Gastrocnemius medialis (tissue), 4 donors: ENCODE results near the gene SIPA1. TPM values are rescaled to one million over a fixed set of nuclear protein-coding genes. Genes with fewer than 3 reads are reported as not detected.
"Not testable (repeated sequence)": the region's sequence is repeated elsewhere in the genome, so short reads cannot be mapped to it uniquely, and the experiment has no call there.

Experiments
- ATAC-seq, 2 donors: fragments of 150-250 bp; one replicate each; pipeline ENCODE4 v1.9.1; 2016
- DNase-seq, 2 donors: peaks; one replicate each; pipeline ENCODE4 v3.0.0-alpha.2; 2019
- H3K27ac ChIP-seq, 4 donors: fragments of 200-600 bp; sonication (generic); 1 replicate in 1 of 4; 2 replicates in 3 of 4; pipeline ENCODE4 v1.5.1; 2016 to 2018; ENCODE audit warnings: mild to moderate bottlenecking in 2 of 4, moderate library complexity in 1 of 4
- H3K27me3 ChIP-seq, 3 donors: fragments of 200-600 bp; sonication (generic) in 2 of 3; 1 replicate in 1 of 3; 2 replicates in 2 of 3; pipeline versions ENCODE4 v1.5.1 to v1.6.0; 2016 to 2019; ENCODE audit warnings: mild to moderate bottlenecking in 1 of 3, moderate library complexity in 1 of 3
- H3K36me3 ChIP-seq, 2 donors: fragments of 200-600 bp; sonication (generic) in 1 of 2; one replicate each; pipeline ENCODE4 v1.5.1; 2017 to 2018
- H3K4me1 ChIP-seq, 2 donors: fragments of 200-600 bp; sonication (generic) in 1 of 2; one replicate each; pipeline ENCODE4 v1.5.1; 2016 to 2017; ENCODE audit warnings: mild to moderate bottlenecking in 2 of 2
- H3K4me3 ChIP-seq, 4 donors: fragments of 200-600 bp; sonication (generic) in 3 of 4; 1 replicate in 1 of 4; 2 replicates in 3 of 4; pipeline ENCODE4 v1.5.1; 2016 to 2019; ENCODE audit warnings: mild to moderate bottlenecking in 2 of 4
- H3K9me3 ChIP-seq, 3 donors: fragments of 200-600 bp; sonication (generic) in 2 of 3; 1 replicate in 1 of 3; 2 replicates in 2 of 3; pipeline ENCODE4 v1.5.1; 2016 to 2019
- POLR2A ChIP-seq, 2 donors: fragments of 450-650 bp; IDR thresholded peaks; one replicate each; pipeline ENCODE4 v1.6.1; 2017; ENCODE audit warnings: antibody characterized with exemption in 2 of 2, mild to moderate bottlenecking in 2 of 2, moderate library complexity in 2 of 2
- in situ Hi-C, 4 donors: fragments of 200-750 bp; cut with MboI; loops; one replicate each; pipeline versions ENCODE4 v1.15.0 to v1.8.0; 2017; ENCODE audit warnings: low sequenced_read_pairs in 4 of 4
- intact Hi-C: fragments of 100-400 bp; cut with DNase I; formaldehyde crosslinking; loops from one replicate; pipeline ENCODE4 v1.15.1; 2023; ENCODE audit warnings: low total_unique reads
- total RNA-seq, 4 donors: library from RNA; depleted of rRNA; stranded (reverse); fragments of >200 nt; gene quantifications; one replicate each; pipeline versions ENCODE4 v1.1.0 to v1.2.3, GENCODE V29; 2016
- TF ChIP-seq, protein P1 (sequence below), 5 experiments: fragments of 450-650 bp in 3 of 5; fragments of 200-600 bp in 2 of 5; sonication (generic) in 2 of 5; IDR thresholded peaks in 4 of 5; conservative IDR thresholded peaks in 1 of 5; 1 replicate in 4 of 5; 2 replicates in 1 of 5; pipeline ENCODE4 v1.5.1; 2016 to 2019; ENCODE audit warnings: antibody characterized with exemption in 5 of 5, mild to moderate bottlenecking in 3 of 5, moderate library complexity in 3 of 5

Gene SIPA1
- total RNA-seq, 4 donors from 2014 or later = 6.7 to 10.9 (median 10.0) TPM

DNA sequence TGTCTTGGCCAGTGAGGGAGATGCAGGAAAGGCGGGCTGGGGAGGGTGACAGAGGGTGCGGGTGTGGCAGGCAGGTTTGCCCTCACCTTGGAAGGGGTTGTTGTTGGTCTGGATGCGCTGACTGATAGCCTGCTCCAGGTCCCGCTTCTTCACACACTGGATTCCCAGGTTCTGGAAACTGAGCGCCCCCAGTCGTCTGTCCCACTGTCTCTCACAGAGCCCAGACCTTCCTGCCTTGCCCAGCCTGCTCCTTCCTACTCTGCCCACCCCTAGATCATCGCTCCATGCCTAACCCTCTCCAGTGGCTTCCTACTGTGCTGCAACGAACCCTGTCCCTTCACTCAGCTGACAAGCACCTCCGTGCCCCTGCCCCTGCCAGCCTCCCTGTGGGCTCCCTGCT lies 22.1 kb downstream of the SIPA1 start:
- intact Hi-C loops = loop anchor here (5.0 kb wide), 2 partner anchors 342 to 1297 kb away; partner anchors contain the start of genes BANF1, EIF1AD and PC
- peak overlapping the region in 1 of 4 donors; percentile 16 for H3K27ac ChIP-seq
- no peak for DNase-seq

GRCh38 chr11:65660908-65661307 lies 23.0 kb downstream of the SIPA1 start:
- H3K36me3 ChIP-seq = peaks cover 0 to 59% of the 10 kb centered on the region in 2 donors
- H3K27me3 ChIP-seq, H3K9me3 ChIP-seq, H3K4me3 ChIP-seq, DNase-seq, ATAC-seq, in situ Hi-C loops: not testable (repeated sequence)
- intact Hi-C loops = loop anchor here (5.0 kb wide), 2 partner anchors 341 to 1296 kb away; partner anchors contain the start of genes BANF1, EIF1AD and PC
- peaks cover 22 to 26% of the 10 kb centered on the region in 2 donors for H3K4me1 ChIP-seq
- H3K27ac ChIP-seq = peak overlapping the region in 2 of 4 donors; percentile 91 to 99

More for the DNA sequence above, 22.1 kb downstream of the SIPA1 start:
- no peak for ATAC-seq
- in situ Hi-C loops = no loop called here
- TF ChIP-seq, protein P1, sequence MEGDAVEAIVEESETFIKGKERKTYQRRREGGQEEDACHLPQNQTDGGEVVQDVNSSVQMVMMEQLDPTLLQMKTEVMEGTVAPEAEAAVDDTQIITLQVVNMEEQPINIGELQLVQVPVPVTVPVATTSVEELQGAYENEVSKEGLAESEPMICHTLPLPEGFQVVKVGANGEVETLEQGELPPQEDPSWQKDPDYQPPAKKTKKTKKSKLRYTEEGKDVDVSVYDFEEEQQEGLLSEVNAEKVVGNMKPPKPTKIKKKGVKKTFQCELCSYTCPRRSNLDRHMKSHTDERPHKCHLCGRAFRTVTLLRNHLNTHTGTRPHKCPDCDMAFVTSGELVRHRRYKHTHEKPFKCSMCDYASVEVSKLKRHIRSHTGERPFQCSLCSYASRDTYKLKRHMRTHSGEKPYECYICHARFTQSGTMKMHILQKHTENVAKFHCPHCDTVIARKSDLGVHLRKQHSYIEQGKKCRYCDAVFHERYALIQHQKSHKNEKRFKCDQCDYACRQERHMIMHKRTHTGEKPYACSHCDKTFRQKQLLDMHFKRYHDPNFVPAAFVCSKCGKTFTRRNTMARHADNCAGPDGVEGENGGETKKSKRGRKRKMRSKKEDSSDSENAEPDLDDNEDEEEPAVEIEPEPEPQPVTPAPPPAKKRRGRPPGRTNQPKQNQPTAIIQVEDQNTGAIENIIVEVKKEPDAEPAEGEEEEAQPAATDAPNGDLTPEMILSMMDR (IDR thresholded peaks at IDR 0.05 in 4 of 5, conservative IDR thresholded peaks at IDR 0.05 in 1 of 5) = no peak
- no peak for TF ChIP-seq POLR2A (IDR thresholded peaks at IDR 0.05)
- no peak overlapping the region for H3K4me3 ChIP-seq
- no peaks in the 10 kb centered on the region for H3K9me3 ChIP-seq
- no peaks in the 10 kb centered on the region for H3K27me3 ChIP-seq
- peaks cover 0 to 67% of the 10 kb centered on the region in 2 donors for H3K36me3 ChIP-seq
- peaks cover 22 to 26% of the 10 kb centered on the region in 2 donors for H3K4me1 ChIP-seq

GRCh38 chr11:65661599-65662246 lies 23.8 kb downstream of the SIPA1 start:
- H3K4me1 ChIP-seq = peaks cover 22 to 26% of the 10 kb centered on the region in 2 donors

GRCh38 chr11:65662247-65662798 lies 24.4 kb downstream of the SIPA1 start:
- intact Hi-C loops (loop anchor here (1.0 to 5.0 kb wide), 4 partner anchors 9 to 1295 kb away; partner anchors contain the start of genes BANF1, C11orf68, DRAP1 and EIF1AD), in situ Hi-C loops (no loop called here)
- DNase-seq = no peak
- Histone ChIP-seq H3K4me1 (peaks cover 22 to 26% of the 10 kb centered on the region in 2 donors), H3K9me3 (no peaks in the 10 kb centered on the region), H3K36me3 (peaks cover 0 to 44% of the 10 kb centered on the region in 2 donors), H3K4me3 (peak overlapping the region; percentile 65 to 91 (median 78)), H3K27me3 (no peaks in the 10 kb centered on the region), H3K27ac (peak overlapping the region; percentile 91 to 99 (median 96))
- TF ChIP-seq, protein P1 (IDR thresholded peaks at IDR 0.05 in 4 of 5, conservative IDR thresholded peaks at IDR 0.05 in 1 of 5) = no peak
- TF ChIP-seq POLR2A (IDR thresholded peaks at IDR 0.05) = no peak
- peak; percentile 14 to 24 for ATAC-seq

More at GRCh38 chr11:65661599-65662246, 23.8 kb downstream of the SIPA1 start:
- in situ Hi-C loops = no loop called here
- Histone ChIP-seq H3K27me3 (no peaks in the 10 kb centered on the region), H3K27ac (peak overlapping the region; percentile 91 to 99 (median 96)), H3K4me3 (peak overlapping the region; percentile 65 to 91 (median 78)), H3K36me3 (peaks cover 0 to 50% of the 10 kb centered on the region in 2 donors), H3K9me3 (no peaks in the 10 kb centered on the region)
- ATAC-seq = no peak
- DNase-seq = no peak
- TF ChIP-seq POLR2A (IDR thresholded peaks at IDR 0.05) = no peak
- TF ChIP-seq, protein P1 (IDR thresholded peaks at IDR 0.05 in 4 of 5, conservative IDR thresholded peaks at IDR 0.05 in 1 of 5) = no peak
- intact Hi-C loops = loop anchor here (1.0 to 5.0 kb wide), 4 partner anchors 8 to 1296 kb away; partner anchors contain the start of genes BANF1, C11orf68, DRAP1 and EIF1AD
